ENCODE results near the gene GHSR.

Gene GHSR, protein sequence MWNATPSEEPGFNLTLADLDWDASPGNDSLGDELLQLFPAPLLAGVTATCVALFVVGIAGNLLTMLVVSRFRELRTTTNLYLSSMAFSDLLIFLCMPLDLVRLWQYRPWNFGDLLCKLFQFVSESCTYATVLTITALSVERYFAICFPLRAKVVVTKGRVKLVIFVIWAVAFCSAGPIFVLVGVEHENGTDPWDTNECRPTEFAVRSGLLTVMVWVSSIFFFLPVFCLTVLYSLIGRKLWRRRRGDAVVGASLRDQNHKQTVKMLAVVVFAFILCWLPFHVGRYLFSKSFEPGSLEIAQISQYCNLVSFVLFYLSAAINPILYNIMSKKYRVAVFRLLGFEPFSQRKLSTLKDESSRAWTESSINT

DNA sequence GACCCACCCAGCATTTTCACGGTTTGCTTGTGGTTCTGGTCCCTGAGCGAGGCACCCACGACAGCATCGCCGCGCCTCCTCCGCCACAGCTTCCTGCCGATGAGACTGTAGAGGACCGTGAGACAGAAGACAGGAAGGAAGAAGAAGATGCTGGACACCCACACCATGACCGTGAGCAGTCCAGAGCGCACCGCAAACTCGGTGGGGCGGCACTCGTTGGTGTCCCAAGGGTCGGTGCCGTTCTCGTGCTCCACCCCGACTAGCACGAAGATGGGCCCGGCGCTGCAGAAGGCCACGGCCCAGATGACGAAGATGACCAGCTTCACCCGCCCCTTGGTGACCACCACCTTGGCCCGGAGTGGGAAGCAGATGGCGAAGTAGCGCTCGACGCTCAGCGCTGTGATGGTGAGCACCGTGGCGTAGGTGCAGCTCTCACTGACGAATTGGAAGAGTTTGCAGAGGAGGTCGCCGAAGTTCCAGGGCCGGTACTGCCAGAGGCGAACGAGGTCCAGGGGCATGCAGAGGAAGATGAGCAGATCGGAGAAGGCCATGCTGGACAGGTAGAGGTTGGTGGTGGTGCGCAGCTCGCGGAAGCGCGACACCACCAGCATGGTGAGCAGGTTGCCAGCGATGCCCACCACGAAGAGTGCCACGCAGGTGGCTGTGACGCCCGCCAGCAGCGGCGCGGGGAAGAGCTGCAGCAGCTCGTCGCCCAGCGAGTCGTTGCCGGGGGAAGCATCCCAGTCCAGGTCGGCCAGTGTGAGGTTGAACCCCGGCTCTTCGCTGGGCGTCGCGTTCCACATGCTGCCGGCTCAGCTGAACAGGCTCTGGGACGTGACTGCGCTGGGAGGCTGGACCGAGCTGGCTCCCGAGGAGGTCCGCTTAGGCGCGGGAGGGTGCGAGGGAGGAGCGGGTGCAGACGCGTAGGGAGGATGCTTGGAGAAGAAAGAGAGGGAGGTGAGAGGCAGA is at the start of gene GHSR:
Gene GHSR (minus strand): TSS at position 846 of the 969 bp plus-strand sequence. CDS start 43 bp downstream, at position 803.
- DNase-seq: no peak

DNA sequence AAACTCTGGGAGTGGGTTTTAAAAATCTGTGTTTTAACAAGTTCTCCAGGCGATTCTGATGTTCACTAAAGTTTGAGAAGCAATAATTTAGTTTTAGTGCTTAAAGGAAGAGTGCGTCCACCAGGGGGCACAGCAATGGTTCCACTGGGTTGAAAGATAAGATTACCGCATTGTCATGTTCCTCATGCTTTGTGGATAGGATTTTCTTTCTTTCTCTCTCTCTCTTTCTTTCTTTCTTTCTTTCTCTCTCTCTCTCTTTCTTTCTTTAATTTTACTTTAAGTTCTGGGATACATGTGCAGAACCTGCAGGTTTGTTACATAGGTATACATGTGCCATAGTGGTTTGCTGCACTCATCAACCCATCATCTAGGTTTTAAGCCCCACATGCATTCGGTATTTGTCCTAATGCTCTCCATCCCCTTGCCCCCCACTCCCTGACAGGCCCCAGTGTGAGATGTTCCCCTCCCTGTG is 42.0 kb upstream of the GHSR start:
- DNase-seq: peak in 6 of 14 donors; percentile 0 to 37 (median 12)

DNA sequence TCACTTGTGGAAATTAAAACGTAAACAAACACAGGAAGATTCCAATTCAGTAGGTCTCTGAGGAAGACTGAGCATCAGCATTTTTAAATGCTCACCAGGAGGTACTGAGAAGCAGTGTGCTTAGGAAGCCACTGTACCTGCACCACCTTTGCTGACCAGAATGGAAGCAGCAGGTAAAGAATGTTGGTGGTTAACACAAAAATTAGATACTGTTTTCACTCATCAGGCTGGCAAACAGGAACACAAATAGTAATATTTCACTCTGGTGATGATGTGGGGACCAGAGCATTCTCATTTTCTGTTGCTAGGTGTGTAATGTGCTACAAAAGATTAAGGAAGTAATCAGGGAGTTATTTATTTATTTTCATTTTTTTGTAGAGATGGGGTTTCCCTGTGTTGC is 29.9 kb upstream of the GHSR start:
- DNase-seq: no peak

DNA sequence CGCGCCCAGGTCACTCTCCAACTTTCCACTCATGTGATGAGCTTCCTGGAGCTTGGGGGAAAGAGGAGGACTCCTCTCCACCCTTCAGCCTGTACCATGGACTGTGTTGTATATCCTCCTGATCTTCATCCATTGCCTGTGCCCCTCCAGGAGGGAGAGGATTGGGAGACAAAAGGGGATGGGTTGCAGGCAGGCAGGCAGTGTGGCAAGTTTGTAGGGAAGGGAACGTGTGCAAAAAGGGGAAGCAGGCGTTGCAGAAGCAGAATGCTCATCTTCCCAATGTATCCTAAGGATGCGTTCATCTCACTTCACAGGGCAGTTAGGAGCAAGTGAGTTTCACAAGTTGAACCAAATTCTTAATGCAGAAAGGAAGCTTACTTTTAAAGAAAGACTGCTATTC is 28.1 kb upstream of the GHSR start:
- no peak for DNase-seq

DNA sequence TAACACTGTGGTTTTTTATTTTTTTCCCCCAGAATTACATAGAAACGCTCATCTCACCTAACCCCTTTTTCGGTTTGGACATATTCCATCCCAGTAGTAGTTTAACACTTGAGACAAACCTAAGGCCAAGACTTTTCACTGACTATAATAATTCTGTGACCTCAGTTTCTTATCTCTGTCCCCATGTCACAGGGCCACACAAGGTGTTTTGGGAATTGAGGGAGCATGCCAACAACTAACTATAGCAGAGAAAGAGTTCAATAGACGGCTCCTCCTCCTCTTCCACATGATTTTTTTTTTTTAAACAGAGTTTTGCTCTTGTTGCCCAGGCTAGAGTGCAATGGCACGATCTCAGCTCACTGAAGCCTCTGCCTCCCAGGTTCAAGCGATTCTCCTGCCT is 27.4 kb upstream of the GHSR start:
- no peak for DNase-seq

DNA sequence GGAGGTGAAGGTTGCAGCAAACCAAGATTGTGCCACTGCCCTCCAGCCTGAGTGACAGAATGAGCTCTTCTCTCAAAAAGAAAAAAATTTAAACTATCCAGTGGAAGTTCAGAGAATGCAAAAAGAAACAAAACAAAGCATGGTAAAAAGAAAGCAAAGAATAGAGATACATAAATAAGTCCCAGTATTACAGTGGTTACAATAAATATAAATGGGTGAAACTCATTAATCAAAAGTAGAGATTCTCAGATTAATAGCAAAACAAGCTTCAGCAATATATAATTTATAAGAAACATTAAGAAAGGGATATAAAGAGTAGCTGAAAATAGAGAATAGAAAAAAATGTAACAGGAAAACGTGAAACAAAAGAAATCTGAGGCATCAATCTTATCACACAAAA is 23.6 kb upstream of the GHSR start:
- no peak for DNase-seq

DNA sequence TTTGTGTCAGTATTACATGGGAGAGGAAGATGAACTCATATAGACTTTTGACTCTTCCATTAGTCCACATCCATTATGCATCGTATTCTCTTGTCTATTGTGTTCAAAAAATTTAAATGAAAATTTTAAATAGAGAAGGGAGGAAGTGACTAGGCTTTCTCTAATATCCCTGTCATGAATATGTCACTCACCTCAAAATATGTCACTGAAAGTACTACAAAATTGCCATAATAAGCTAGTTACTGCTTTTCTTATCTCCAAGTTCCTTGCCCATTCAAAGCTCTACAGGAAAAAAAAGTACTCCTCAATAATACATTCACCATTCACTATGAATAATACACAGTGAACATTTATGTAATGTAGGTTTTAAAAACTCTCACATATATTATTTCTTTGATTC is 22.3 kb upstream of the GHSR start:
- no peak for DNase-seq

DNA sequence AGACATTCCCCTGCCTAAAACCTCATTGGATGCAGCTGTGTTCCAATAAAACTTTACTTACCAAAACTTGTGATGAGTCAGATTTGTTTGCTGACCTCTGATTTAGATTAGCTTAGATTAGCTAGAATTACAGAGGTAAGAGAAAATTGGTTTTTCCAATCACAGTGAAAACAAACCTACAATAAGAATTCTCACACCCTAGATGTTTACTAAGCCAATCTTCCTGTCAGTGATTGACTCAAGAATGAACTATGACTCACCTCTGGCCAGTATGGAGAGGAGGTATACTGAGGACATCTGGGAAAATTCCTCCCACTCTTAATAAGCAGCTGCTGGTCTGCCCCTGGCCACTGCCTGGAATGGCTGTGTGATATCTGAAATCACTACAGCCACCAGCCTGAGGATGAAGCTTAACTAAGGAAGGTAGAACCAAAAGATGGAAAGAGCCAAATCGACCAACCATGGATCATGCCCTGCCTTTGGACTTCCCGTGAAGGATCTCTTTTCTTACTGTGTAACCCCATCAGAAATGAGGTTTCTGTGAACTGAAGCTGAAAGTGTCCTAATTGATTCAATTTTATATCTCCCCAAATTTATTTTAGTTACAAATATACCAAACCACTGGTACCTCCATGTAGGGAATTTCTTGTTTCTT is 19.0 kb upstream of the GHSR start:
- DNase-seq: no peak

DNA sequence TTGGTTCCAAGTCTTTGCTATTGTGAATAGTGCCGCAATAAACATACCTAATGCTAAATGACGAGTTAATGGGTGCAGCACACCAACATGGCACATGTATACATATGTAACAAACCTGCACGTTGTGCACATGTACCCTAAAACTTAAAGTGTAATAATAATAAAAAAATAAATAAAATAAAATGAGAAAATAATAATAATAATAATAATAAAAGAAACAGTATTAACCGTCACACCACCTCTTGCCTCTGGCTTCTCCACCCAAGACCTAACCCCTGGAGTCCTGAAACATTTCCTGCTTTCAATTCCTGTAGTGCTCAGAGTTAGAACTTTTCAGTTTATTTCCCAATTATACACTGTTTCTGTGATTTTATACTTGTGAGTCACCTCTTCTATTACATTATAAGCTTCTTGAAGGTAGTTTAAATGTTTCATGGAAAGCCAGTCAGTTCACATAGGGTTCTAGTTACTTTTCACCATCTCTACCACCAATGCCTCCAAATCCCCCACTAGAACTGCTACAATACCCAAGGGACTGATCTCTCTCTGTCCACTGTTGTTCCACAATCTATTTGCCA is 18.4 kb upstream of the GHSR start:
- DNase-seq: no peak

DNA sequence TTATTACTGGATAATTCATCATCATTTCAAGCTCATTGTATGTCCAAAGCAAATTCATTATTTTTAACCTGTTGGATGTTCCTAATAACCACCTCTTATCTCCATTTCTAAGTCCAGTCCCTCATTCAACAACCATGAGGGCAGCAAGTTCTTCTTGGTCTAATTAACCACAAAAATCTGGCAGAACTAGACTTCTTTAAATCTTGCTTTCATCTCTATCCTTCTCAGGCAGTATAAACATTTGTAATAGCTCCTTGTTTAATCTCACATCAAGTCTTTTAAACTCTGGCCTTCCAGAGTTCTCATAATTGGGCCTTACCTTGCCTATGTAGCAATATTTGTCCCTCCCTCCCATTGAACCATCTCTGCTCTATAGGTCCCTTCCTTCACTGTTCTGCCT is 17.0 kb upstream of the GHSR start:
- DNase-seq: no peak

DNA sequence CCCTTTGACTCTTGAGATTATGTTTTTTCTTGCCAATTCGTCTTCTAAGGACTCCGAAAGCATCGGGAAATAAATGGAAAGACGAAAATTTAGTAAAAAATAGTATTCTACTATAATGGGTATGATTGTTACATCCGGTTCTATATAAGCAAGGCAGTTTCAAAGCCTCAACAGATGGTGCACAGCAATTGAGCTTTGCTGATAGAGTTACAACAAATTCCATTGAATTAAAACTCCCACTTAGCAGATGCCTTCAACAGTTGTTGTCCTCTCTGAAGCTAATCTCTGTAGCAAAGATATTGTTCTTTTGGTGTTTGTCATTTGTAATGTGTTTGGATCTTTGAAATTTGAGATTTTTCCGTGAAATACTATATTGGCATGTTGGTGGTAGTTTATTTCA is 16.1 kb upstream of the GHSR start:
- DNase-seq: no peak

DNA sequence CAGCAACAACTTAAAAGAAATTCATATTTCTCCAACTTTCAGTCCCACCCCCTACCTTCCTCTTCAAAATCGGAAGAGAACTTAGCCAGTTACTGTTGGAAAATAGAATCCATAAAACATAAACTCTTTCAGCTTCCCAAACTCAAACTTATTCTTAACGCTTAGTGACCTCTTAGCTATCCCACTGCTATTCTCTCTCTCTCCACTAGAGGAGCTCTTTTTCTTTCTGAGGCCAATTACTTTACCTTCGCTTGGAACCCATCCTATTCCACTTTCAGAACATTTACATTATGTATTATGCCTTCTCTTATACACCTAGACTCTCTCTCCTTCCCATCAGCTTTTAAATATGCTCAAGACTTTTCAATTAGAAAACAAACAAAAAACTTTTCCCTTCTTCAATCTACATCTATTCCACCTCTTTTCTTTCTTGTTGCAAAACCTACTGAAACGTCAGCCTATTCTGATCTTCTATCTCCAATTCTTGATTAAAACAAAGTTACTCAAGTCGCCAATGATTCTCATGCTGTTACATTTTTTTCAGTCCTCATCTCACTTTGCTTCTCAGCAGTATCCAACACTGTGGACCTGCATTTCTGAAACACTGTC is 13.4 kb upstream of the GHSR start:
- DNase-seq: no peak

DNA sequence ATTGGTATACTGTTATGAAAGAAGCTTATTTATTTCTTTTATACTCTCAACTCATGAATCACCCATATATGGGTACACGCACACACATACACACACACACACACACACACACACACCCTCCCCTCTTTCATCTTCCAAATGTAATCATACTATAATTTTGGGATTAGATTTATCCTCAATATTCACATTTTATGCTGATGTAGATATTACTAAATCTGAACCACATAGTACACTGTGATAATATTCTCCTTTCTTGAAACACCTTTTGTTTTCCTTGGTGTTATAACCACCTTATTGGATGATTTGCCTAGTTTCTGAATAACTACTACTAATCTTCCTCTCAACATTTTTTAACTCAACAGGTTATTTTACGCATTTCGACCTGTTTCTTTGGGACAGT is 8.1 kb upstream of the GHSR start:
- no peak for DNase-seq

DNA sequence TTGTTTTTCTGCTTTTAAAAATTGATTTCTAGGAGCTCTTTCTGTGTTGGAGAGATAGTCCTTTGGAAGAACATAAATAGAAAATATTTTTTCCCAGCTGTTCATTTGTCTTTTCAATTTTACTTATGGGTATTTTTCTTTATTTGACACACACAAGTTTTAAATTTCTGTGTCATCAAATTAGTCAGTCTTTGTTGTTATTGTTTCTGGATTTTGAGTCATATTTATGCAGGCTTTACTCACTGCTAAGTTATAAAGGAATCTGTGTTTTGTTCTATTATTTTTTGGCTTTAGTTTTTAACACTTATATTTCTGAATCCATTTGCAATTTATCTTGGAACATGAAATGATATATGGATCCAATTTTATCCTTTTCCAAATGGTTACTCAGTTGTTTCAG is 5.9 kb upstream of the GHSR start:
- DNase-seq: no peak

DNA sequence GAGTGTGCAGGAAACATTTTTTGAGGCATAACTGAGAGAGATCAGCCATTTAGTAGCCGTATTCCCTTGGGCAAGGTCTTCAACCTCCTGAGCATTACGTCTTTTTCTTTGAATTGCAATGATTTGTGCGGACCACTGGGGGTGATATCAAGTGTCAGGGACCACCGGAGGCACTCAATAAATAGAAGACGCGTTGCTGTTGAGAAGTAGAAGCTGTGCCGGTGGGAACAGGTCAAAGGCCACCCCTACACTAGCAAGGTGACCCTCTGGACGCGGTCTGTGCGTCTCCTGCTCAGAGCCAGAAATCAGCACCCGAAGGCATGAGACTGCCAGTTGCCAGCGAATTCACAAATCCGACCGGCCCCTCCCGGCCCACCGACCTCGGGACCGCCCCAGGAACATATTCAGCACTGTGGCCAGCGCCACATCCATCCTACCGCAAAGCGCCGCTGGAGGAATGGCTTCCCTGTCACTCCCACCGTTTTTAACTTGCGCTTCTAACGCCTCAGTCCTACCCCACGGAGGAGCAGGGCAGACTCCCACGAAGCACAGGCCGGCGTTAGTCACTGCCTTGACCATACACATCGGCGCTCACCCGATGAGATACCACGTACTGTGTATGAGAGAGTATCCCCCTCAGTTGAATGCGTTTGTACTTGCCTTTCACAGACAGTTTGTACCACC is 1.4 kb upstream of the GHSR start:
- DNase-seq: no peak

DNA sequence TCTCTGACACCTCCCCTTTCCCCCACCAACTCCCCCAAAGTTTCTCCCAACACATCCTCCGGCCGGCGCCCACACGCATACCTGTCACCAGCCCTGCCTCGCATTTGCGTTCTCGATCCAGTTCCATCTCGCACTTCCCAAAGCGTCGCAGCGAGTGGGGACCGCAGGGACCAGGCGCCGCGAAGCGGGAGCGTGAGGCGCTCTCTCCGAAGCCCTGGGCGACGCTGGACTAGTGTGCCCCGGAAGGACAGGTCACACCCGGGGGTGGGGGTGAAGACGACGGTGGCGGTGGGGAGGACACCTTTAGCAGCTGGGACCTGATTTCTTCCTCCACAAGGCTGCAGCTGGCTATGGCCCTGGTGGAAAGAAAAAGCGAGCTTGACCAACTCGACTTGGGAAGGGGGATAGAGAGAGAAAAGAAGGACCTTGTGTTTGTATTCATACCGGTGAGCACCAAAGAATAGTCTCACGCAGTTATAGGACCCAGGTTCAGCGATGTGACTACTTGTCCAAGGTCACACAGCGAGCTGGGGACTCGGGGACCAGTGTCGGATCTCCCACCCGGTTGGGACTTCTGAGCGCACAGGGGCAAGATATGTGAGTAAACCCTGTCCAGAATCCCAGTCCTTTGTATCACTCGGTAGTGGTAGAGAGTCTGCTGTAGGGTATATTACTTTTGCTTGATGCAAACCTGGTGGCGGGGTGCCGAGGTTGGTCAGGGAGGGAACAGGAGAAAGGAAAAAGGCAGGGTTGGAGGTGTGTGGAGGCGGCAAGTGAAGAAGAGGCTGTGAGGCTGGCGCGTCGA is 607 bp upstream of the GHSR start:
- no peak for DNase-seq

DNA sequence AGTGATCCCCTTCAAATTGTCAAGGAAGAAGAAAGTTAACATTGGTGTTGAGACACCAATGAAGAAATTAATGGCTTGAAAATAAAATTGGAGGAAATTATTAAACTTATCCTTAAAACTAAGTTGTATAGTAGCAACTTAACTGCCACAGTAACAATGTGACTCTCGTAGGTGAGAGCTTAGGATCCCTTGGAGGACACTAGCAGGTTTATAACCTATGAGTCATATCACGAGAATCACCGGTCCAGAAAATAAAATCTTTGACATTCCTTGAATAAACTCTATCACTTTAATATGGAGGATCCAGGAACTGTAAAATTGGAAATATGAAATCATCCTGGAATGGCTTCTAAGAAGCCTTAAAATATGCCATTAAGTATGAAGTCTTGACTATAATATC is 2.1 kb downstream of the GHSR start:
- DNase-seq: no peak

DNA sequence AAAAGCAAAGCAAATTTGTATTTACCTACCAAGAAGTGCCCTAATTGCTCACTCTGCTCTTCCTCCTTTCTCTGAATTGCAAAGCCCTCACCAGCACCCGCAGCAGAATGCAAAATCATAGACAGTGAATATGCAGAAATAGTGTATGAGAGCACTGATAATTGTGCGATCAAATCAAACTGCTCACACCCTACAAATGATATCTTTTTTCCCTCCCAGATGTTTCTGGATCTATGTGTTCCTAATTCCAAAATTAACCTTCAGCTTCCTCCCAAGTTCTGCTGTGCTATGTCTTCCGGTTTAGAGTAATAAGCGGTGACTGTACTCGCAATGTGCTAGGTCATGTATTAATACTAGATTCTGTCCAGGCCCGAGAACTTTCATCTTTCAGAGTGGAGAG is 3.4 kb downstream of the GHSR start:
- DNase-seq: no peak

DNA sequence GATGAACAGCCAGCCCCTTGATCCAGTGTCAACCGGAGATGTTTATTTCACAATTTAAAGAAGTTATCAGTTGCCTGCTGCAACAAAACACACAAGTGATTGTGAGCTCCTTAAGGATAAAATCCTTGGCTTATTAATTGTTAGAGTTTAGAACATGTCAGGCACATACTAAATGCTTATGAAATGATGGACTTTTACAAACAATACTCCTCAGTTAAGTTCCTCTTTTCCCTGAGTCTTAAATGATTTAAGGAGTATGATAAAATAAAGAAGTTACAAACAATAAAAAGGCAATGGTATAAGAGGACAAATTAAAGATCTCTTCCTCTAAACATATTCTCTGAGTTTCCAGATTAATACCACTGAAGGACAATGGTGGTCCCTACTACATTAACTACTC is 5.7 kb downstream of the GHSR start:
- DNase-seq: no peak

DNA sequence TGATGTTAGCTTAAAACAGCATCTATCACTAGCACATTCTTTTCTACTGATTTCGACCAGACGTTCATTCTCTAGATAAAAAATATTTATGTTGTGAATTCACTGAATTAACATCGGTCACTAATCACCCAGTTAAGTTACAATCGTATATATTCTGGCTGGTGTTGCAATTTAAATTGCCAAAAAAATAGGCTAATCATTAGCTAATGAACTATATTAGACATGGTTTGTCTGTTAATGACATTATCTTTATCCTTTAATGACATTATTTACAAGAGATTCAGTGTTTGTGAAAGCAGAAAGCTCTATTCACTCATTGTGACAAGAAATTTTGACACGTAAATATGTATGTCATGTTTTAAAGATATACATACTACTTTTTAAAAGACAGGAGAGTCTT is 6.7 kb downstream of the GHSR start:
- DNase-seq: no peak

DNA sequence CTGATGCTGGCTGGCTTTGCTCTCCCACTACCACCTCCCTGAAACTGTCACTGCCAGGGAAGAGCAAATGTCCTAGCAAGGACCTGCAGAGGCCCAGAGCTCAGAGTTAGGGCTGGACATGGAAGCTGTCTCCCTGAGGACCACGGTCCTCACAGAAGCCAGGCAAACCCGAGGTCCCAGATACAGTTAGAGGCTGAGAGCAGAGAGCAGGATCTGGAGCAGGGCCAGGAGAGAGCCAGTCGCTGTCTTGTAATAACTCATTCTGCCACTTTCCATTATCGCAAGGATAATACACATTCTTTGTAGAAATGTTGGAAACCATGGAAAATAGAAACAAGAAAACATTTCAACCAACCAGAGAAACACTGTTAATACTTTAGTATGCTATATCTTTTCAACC is 10.1 kb downstream of the GHSR start:
- no peak for DNase-seq

All from C1 segment of cervical spinal cord (tissue), 14 donors.